WTC11 (cell line): Measurements from ENCODE around the gene DNLZ. TPM values are rescaled to one million over a fixed set of nuclear protein-coding genes. Genes with fewer than 3 reads are reported as not detected.

ENCODE experiments used
- ATAC-seq: fragments of 200-7000 bp; cut with Tn5 transposase; 2 replicates; pipeline ENCODE4 v1.10.0; 2021; ENCODE audit warnings: mild to moderate bottlenecking, moderate library complexity
- CTCF ChIA-PET: fragments of 300-600 bp; sonication (Branson Sonifier 250); formaldehyde crosslinking; loops from one replicate; lab custom pipeline; 2021; ENCODE audit warnings: antibody characterized with exemption; lab: Charles Lee
- POLR2A ChIA-PET: fragments of 350-600 bp; sonication (Branson Sonifier 250); formaldehyde crosslinking; loops from one replicate; lab custom pipeline; 2021; ENCODE audit warnings: antibody characterized with exemption; lab: Charles Lee
- DNase-seq: peaks from one replicate; pipeline ENCODE4 v3.0.0; 2021; ENCODE audit warnings: low spot score
- H3K27ac Mint-ChIP-seq: 2 replicates; pipeline ENCODE4 v1.8.0; 2021; ENCODE audit warnings: mixed read lengths
- H3K27me3 Mint-ChIP-seq: 2 replicates; pipeline ENCODE4 v1.8.0; 2021; ENCODE audit warnings: low read depth, mild to moderate bottlenecking, moderate library complexity, mixed read lengths
- H3K36me3 Mint-ChIP-seq: 2 replicates; pipeline ENCODE4 v1.8.0; 2021; ENCODE audit warnings: mixed read lengths
- H3K4me1 Mint-ChIP-seq: 2 replicates; pipeline ENCODE4 v1.8.0; 2022; ENCODE audit warnings: mixed read lengths
- H3K4me3 Mint-ChIP-seq: 2 replicates; pipeline ENCODE4 v1.8.0; 2021; ENCODE audit warnings: mild to moderate bottlenecking, moderate library complexity, mixed read lengths
- H3K9me3 Mint-ChIP-seq: 2 replicates; pipeline ENCODE4 v1.8.0; 2021; ENCODE audit warnings: mixed read lengths
- ARID4B ChIP-seq: sonication (generic); formaldehyde crosslinking; IDR thresholded peaks from 2 replicates; pipeline ENCODE4 v1.8.0; 2023; ENCODE audit warnings: missing genetic modification reagents, mild to moderate bottlenecking, borderline replicate concordance
- ATF3 ChIP-seq: sonication (generic); formaldehyde crosslinking; conservative IDR thresholded peaks from 2 replicates; pipeline ENCODE4 v1.8.1; 2022; ENCODE audit warnings: mild to moderate bottlenecking, missing genetic modification reagents
- ATF6 ChIP-seq: sonication (generic); formaldehyde crosslinking; IDR thresholded peaks from 2 replicates; pipeline ENCODE4 v1.8.1; 2023; ENCODE audit warnings: mild to moderate bottlenecking, missing genetic modification reagents
- CTCF ChIP-seq: fragments of 200-600 bp; IDR thresholded peaks from 2 replicates; pipeline ENCODE4 v1.8.0; 2022; ENCODE audit warnings: antibody characterized with exemption
- ELF4 ChIP-seq: sonication (generic); formaldehyde crosslinking; IDR thresholded peaks from 2 replicates; pipeline ENCODE4 v1.8.1; 2022; ENCODE audit warnings: low read depth, mild to moderate bottlenecking, moderate library complexity, missing genetic modification reagents
- EMX1 ChIP-seq: fragments of 250-450 bp; sonication (Bioruptor Pico); IDR thresholded peaks from 2 replicates; pipeline ENCODE4 v1.8.0; 2021; ENCODE audit warnings: mild to moderate bottlenecking
- FOXP1 ChIP-seq: sonication (generic); formaldehyde crosslinking; IDR thresholded peaks from 2 replicates; pipeline ENCODE4 v1.8.0; 2022; ENCODE audit warnings: missing genetic modification reagents, mild to moderate bottlenecking, moderate library complexity, borderline replicate concordance
- GABPB1 ChIP-seq: sonication (generic); formaldehyde crosslinking; IDR thresholded peaks from 2 replicates; pipeline ENCODE4 v1.8.1; 2023; ENCODE audit warnings: mild to moderate bottlenecking, missing genetic modification reagents
- GTF2I ChIP-seq: fragments of 250-450 bp; sonication (Bioruptor Pico); conservative IDR thresholded peaks from 2 replicates; pipeline ENCODE4 v1.4.0; 2021; ENCODE audit warnings: mild to moderate bottlenecking
- MXD4 ChIP-seq: fragments of 250-450 bp; sonication (Bioruptor Pico); IDR thresholded peaks from 2 replicates; pipeline ENCODE4 v1.8.0; 2021; ENCODE audit warnings: mild to moderate bottlenecking, moderate library complexity, borderline replicate concordance
- MYBL2 ChIP-seq: sonication (generic); formaldehyde crosslinking; IDR thresholded peaks from 2 replicates; pipeline ENCODE4 v1.8.1; 2023; ENCODE audit warnings: mild to moderate bottlenecking, moderate library complexity, missing genetic modification reagents
- NFYB ChIP-seq: sonication (generic); formaldehyde crosslinking; conservative IDR thresholded peaks from 2 replicates; pipeline ENCODE4 v1.8.0; 2022; ENCODE audit warnings: low read depth, missing genetic modification reagents
- OVOL2 ChIP-seq: fragments of 250-450 bp; sonication (Bioruptor Pico); IDR thresholded peaks from 2 replicates; pipeline ENCODE4 v1.9.0; 2021; ENCODE audit warnings: mild to moderate bottlenecking, borderline replicate concordance
- PRRX2 ChIP-seq: fragments of 250-450 bp; sonication (Bioruptor Pico); IDR thresholded peaks from 2 replicates; pipeline ENCODE4 v1.8.0; 2021; ENCODE audit warnings: mild to moderate bottlenecking
- SMAD3 ChIP-seq: sonication (generic); formaldehyde crosslinking; IDR thresholded peaks from 2 replicates; pipeline ENCODE4 v1.8.0; 2022; ENCODE audit warnings: missing genetic modification reagents, mild to moderate bottlenecking, borderline replicate concordance
- SMAD4 ChIP-seq: sonication (generic); formaldehyde crosslinking; IDR thresholded peaks from 2 replicates; pipeline ENCODE4 v1.8.0; 2022; ENCODE audit warnings: mild to moderate bottlenecking, missing genetic modification reagents
- ZNF138 ChIP-seq: sonication (generic); formaldehyde crosslinking; conservative IDR thresholded peaks from 2 replicates; pipeline ENCODE4 v1.8.1; 2022; ENCODE audit warnings: mild to moderate bottlenecking, moderate library complexity, missing genetic modification reagents
- ZSCAN18 ChIP-seq: fragments of 250-450 bp; sonication (Bioruptor Pico); IDR thresholded peaks from 2 replicates; pipeline ENCODE4 v2.1.2; 2022; ENCODE audit warnings: mild to moderate bottlenecking, moderate library complexity
- total RNA-seq: library from RNA; stranded (reverse); gene quantifications from 3 replicates; pipeline ENCODE4 v1.2.3, GENCODE V29; 2021

The DNLZ gene
- total RNA-seq, 1 experiment from 2014 or later, result 17.2 TPM

- TF ChIP-seq OVOL2 (CRISPR knock-in tag) (no peak), MYBL2 (CRISPR knock-in tag) (no peak), GTF2I (CRISPR knock-in tag) (no peak), PRRX2 (CRISPR knock-in tag) (no peak), ARID4B (CRISPR knock-in tag) (no peak)
Measured at GRCh38 chr9:136331030-136331429, 32.5 kb downstream of the DNLZ start (continued).

- DNase-seq, result no peak
- Mint-ChIP-seq H3K4me1 (peaks cover 7% of the 10 kb centered on the region), H3K27ac (peak overlapping the region; percentile 57; the same call in 1 of the 2 replicates), H3K36me3 (no peaks in the 10 kb centered on the region), H3K9me3 (no peaks in the 10 kb centered on the region), H3K4me3 (no peak overlapping the region), H3K27me3 (no peaks in the 10 kb centered on the region)
- ChIA-PET CTCF (interaction anchor here (0.6 to 3.4 kb wide), 3 partner anchors 9 to 33 kb away, joined by 3 to 19 read pairs (median 6); partner anchors contain the start of gene DNLZ), POLR2A (no interaction called here)
- ATAC-seq, result no peak
- TF ChIP-seq SMAD4 (CRISPR knock-in tag), result no peak
- TF ChIP-seq FOXP1, result no peak
- no peak for TF ChIP-seq ELF4 (CRISPR knock-in tag)
- no peak for TF ChIP-seq EMX1 (CRISPR knock-in tag)
- TF ChIP-seq ZSCAN18 (CRISPR knock-in tag), result no peak
- no peak for TF ChIP-seq ZNF138 (CRISPR knock-in tag)
- no peak for TF ChIP-seq MXD4 (CRISPR knock-in tag)
- TF ChIP-seq ATF6, result no peak
- no peak for TF ChIP-seq OVOL2 (CRISPR knock-in tag)
- TF ChIP-seq SMAD3 (CRISPR knock-in tag), result no peak
- no peak for TF ChIP-seq CTCF
- TF ChIP-seq ATF3 (CRISPR knock-in tag), result no peak
- TF ChIP-seq GABPB1 (CRISPR knock-in tag), result no peak
- TF ChIP-seq NFYB, result no peak
Measured at GRCh38 chr9:136330406-136330990, 33.0 kb downstream of the DNLZ start.
